ELF-1 (cell line): ENCODE measurements around the gene DUSP5.

Experiments
- DNase-seq: peaks from one replicate; pipeline ENCODE4 v3.0.0-alpha.2; 2016; ENCODE audit warnings: low read depth, low spot score

Gene DUSP5

DNA sequence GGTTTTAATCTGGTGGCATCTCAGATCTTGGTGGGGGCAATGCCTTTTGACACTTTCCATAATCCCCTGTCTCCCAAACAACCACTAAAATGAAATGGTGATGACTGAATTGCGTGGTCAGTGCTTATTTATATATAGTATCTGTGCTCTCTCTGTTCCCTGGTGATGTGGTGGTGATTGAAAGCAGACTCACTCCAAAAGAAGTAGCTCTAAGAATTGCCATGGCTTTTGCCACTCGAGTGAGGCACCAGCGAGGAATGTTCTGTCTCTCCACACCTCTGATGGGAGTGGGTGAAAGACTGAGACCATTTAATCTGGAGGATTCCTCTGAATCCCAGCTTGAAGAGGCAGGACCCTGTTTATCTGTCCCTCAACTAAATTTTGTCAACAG lies 2.8 kb downstream of the DUSP5 start:
- peak; percentile 56 for DNase-seq

DNA sequence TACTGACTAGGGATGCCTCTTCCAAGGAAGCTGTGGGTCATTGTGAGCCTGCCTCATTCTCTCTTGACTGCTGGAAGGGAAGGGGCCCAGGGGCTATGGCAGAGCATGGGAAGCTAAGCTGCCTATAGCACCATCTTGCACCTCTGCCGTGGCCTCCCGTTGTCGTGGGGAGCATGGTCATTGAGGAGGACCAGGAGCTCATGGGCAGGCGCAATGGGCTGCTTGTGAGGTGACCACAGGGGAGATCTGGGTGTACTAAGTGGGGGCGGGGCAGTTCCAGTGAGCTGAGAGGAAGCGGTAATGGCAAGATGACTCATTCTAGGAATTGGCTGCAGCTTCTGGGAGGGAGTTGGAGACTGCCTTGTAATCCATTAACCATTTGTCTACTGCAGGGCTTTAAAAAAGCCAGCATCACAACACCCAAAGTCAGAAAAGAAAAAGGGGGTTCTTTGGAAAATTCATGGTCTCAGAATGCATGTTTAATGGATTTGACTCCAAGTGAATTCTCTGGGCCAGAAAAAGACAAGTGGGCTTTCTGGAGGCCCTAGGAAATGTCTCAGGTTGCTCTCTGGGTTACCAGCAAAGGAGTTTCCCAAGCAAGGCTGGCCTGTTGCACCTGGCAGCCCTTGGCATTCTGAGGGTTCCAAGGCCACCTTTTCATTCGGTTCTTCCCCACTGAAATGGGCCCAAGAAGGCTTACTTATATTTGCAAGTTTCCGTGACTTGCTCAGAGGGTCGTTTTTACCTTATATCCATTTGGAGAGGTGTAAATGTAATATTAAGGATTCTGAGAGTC lies 3.6 kb downstream of the DUSP5 start:
- DNase-seq = peak; percentile 89

DNA sequence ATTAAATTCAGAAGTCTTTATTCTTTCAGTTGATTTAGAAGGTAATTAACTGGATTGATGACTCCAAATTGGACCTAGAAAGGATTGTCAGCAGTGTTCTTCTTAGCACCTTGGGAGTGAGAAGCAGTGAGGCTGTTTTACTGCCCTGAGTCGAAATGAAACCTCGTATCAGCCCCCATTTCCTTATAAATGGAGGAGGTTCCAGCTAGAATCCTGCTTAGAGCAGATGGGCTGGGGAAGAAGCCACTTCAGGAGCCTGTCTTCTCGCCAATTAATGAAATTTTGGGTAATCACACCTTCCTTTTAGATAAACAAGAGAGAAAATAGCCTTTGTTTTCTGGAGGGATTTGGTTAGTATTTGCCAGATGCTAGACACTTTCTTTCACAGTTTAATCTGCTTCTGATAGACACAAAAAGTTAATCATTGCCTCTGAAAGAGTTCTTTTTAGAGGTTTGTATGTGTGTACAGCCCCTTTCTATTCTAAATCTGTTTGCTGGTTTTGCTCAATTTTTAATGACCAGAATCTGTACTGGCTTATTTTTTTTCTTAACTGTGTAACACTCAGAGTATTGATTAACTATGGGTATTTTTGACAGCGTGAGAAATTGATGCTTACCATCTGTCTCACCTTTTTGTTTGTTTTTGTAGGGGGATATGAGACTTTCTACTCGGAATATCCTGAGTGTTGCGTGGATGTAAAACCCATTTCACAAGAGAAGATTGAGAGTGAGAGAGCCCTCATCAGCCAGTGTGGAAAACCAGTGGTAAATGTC lies 4.6 kb downstream of the DUSP5 start:
- no peak for DNase-seq

DNA sequence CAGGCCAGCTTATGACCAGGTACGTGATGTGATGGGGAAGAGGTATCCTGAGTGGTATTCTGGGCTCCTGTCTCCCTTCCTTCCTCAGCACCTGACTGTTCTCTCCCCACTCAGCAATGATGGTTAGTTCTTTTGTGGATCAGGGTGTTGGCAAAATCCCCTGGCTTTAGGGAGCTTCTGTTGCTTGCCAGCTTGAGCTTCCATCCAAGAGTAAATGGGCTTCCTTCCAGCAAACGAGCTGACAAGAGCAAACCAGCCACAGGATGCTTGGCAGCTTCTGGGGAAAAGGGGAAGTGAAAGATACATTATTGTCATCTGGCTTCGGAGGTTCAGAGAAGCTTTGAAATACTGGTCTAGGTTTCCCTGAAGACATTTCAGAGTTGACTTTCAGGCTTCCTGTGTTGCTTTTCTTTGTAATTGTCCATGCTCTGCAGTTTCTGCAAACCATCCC lies 5.2 kb downstream of the DUSP5 start:
- DNase-seq = no peak

DNA sequence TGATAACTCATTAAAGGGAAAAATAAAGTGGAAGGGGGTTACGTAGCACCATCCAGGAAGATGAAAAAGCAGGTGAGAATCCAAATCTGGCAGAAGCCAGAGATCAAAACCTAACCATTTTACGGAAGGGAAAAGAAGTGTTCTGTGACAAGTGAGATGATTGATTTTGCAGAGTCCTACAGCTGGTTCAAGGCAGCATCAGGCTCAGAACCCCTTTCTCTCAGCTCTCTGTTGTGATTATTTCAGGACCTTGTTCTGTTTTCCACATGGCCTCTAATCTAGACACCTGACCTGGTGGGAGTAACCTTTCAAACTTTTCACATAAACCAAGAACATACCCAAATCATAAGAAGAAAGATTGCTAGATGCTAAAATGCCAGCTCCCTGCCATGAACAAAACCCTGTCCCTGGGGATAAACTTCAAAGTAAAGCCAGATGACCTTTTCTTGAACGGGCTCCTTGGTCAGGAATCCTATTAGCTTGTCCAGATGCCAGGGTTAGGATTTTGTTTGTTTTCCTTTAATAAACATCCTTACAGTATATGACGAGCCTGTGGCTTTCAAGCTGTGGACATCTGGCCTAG lies 5.9 kb downstream of the DUSP5 start:
- no peak for DNase-seq

DNA sequence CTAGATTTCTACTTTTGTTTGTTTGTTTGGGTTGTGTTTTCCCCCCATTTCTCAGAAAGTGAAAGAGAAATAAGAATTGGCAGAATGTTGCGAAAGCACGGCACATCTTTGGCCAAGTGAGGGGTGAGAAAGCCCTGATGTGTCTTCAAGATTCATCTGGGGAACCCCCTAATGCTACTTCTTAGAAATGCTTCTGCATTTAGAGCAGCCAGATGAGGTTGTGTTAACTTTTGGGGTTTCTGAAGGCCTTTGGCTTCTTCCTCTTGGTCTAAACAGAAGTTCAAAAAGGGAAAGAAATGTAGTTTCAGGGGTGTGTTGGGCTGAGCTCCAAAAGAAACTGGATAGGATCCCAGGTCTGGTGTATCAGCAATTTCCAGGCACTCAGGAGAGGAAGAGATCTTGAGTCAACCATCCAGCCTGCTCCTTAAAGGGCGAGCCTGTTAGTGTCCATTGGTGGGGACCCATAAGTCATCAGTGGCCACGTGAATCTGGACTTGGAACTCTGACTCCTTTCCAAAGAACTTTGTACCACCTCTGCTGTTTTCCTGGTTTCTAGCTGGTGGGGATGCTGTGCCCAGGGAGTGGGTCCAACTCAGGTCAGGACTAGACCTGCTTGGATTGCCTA lies 6.5 kb downstream of the DUSP5 start:
- DNase-seq = no peak

DNA sequence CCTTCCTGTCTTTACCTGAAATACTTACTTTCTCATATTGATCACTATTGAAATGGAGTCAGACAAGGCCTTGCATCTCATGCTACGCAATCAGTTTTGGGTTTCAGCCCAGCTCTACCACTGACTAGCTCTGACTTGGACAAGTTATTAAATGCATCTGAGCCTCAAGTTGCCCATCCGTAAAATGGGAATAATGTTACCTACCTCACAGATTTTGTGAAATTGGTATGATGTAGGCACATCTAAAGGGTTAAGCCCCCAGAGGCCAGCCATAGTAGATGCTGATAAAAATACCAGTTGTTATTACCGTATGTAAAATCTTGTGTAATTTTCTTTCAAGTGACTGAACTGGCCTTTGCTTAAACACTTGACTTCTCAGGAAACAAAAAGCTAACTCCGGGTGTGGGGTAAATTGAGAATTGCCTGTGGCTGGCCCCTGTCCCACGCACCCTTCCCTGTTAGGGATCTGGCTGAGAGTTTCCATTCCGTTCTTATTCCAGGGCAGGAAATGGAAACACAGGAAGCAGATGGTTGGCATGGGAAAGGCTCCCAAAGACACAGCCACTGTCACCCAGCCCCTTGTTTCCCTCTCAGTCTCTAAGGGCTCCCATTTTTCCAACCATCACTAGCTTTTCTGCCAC lies 7.5 kb downstream of the DUSP5 start:
- DNase-seq = no peak

DNA sequence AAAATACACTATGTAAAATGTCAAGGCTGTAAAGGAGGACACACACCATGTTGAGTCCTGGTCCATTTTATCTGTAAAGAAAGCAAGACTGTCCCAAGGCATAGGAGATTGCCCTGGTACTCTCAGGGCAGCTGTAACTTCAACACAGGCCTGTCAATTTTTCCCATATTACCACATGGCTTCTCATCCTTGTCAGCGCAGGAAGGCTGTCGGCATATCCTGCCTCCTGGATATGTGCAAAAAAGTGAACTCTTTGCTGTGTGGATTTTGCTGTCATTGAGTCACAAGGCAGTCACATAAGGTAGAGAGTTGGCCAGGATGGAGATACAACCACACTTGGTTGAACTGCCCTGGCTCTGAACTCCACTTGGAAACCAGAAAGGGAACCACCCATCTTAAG lies 8.7 kb downstream of the DUSP5 start:
- no peak for DNase-seq

DNA sequence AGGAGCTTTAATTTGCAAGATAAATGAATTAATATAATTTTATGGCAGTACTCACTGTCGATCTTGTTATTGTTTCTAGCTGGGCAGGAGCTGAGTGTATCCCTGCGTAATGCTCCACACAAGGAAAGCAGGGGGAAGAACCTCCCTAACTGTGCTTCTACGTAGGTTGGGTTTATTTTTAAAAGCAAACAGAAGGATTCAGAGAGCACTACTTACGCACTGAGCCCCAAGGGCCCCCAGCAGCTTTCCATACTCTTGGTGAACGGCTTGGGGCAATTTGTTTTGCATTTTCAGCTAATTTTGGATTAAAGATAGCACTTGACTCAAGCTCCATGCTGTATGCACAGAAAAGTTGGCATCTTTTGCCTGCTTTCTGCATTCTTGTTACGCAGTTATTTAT lies 9.6 kb downstream of the DUSP5 start:
- DNase-seq = no peak

DNA sequence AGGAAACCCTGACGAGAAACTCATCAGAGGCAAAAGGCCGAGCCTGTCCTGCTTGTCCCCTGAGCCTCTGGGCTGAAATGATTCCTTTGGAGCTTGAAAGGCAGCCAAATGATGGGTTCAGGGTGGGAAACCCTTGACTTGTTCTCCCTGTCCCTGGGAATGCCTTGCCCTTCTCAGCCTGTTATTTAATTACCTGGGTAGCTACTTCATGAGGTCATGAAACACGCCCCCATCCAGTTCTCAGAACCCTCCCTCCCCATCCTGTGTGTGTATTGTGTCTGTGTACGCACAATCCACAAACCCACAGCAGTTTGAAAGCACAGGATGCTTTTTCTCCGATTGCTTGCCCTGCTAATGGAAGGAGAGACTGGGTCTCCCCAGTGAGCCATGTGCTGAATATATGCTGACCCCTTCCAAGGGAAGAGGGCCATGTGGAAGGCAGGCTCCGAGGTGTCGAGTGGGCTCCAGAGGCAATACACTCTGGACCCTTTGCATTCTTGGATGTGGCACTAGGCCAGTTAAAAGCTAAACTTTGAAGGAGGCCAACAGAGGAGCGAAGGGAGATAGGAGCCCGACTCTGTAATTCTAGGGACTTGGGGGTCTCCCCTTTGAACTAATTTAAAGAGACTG lies 10.6 kb downstream of the DUSP5 start:
- no peak for DNase-seq

DNA sequence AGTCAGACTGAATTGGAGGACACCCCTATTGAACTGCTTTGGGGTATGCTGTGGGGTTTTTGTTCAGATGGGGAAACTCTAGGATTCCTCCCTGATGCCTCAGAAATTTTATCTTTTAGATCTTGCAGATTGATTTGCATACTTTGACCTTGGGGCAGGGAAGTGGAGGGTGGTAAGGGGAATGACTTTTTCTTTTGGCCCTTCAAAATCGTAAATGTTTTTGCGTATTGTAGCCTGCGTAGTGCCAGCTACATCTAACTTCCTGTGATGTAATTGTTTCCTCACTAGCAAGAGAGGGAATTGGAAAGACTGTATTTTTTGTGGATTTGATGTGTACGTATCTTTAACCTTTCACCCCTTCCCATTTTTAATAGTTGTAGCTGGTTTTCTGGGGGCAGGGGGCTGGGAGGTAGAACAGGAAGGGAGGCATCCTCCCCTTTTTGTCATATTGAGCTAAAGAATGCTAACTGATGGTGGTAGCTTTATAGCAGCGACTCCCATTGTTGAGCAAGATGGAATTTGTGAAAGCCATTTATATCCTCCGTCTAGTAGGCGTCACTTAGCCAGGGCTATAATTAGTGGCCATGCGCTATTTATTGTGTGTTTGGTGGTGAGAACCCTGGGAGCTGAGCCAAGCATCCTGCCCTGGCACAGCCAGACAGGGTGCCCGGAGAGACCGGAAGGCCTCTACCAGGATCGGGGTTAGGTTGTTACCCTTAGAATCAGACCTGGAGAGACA lies 11.3 kb downstream of the DUSP5 start:
- no peak for DNase-seq

DNA sequence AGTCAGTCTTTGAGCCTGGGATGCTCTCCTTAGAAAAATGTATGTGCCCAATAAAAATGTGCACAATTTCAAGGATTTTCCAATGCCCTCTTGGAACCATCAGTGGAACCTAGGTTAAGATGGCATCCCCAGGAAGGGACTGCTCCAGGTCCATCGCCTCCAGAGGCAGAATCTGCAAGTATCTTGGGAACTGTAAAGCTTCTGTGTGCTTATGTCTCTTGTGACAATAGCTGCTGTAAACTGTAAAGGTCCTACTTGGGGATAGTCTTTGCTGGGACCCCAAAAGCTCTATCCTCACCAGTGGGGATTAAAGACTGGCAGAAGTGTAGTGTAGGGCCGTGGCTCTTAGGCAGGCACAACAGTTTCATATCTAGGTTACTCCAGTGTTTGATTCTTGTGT lies 11.9 kb downstream of the DUSP5 start:
- no peak for DNase-seq

DNA sequence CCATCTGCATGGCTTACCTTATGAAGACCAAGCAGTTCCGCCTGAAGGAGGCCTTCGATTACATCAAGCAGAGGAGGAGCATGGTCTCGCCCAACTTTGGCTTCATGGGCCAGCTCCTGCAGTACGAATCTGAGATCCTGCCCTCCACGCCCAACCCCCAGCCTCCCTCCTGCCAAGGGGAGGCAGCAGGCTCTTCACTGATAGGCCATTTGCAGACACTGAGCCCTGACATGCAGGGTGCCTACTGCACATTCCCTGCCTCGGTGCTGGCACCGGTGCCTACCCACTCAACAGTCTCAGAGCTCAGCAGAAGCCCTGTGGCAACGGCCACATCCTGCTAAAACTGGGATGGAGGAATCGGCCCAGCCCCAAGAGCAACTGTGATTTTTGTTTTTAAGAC lies 12.4 kb downstream of the DUSP5 start:
- DNase-seq = no peak

DNA sequence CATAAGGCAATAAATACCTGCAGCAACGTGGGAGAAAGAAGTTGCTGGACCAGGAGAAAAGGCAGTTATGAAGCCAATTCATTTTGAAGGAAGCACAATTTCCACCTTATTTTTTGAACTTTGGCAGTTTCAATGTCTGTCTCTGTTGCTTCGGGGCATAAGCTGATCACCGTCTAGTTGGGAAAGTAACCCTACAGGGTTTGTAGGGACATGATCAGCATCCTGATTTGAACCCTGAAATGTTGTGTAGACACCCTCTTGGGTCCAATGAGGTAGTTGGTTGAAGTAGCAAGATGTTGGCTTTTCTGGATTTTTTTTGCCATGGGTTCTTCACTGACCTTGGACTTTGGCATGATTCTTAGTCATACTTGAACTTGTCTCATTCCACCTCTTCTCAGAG lies 13.0 kb downstream of the DUSP5 start:
- no peak for DNase-seq

DNA sequence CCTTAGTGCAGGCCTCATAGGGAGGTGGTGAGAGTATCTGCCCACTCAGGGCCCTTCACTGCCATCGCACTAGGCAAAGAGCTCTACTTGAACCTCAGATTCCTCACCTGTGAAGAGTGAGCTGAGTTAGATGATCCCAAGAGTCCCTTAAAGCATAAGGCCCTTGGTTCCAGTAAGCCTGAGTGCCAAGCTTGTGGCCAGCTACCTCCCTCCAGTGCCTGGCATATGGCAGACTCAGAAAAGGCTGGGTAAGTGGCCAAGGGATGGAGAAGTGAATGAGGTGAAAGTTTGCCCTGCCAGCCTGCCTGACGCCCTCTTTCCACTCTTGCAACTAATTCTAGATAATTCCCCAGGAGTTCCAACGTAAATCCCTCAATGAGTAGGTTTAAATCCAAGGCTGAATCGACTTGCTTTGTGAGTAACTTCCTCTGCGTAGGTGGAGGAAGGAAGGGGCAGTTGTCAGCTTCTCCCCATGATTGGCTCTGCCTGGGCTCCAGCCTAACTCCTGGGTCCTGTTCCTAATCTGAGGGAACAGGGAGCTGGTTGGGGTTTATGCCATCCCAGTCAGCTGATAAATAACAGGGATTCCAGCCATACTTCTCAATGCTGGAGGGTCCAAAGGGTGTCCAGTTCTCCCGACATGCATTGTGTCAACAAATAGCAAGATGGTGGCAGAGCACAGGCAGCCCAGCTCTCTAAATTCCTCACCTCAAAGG lies 14.2 kb downstream of the DUSP5 start:
- no peak for DNase-seq

DNA sequence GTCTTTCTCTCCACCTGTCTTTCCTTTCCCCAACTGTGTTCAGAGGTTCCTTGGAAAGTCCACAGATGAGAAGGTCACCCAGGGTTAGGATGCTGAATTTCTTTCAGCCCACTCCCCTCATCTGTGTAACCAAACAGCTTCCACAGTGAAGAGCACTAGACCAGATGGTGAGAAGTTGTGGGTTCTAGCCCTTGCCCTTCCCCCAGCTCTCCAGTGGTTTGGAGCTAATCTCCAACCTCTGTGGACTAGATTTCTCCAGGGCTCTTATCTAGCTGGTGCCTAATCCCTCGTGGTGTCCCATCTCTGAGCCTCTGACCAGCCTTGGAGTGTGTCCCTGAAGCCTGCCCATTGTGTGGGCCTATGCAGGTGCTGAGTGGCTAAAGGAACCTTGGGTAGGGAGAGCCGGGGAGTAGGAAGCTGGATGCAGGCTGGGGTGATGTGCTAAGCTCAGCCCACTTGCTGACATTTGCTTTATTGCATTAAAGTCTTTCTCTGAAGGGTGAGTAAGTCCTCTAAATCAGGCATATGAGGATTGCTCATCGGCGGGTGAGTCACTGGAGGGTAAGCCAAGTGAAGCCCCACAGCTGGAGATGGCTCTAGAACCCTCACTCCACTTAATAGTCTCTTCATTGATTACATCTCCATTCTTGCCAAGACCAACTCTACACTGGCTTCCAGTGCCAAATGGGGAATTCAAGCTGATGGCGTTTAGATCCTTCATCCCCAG lies 14.9 kb downstream of the DUSP5 start:
- DNase-seq = no peak

DNA sequence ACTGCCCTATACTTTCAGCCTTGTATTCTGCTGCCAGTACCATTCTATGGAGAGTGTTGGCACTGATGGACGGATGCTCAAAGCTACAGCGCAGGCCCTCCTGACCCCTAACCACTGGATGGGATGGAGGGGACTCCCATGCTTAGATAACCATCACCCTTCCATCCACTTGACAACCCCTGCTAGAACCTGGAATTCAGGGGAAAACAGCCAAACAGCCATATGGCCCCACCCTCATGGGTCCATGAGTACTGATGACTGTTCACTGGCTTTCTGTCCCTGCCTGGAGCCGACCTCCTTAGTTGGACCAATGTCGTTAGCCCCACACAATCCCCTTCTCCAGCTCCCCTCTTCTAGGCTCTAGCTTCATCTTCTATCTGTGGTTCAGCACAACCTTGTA lies 16.2 kb downstream of the DUSP5 start:
- no peak for DNase-seq

DNA sequence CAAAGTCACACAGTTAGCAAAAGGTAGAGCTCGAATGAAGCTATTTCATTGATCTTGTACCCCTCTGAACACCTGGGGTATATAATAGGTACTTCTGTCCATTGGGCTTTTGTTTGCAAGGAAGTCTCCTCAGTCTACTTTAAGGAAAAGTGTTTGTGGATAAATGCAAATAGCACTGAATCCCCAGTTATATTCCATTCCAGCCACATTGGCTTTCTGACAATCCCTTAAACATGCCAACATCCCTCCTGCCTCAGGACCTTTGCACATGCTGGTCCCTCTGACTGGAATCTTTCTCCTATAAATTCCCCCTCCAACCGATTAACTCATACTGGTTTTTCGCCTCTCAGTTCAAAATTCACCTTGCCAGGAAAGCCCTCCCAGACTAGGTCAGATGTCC lies 17.1 kb downstream of the DUSP5 start:
- DNase-seq = no peak

DNA sequence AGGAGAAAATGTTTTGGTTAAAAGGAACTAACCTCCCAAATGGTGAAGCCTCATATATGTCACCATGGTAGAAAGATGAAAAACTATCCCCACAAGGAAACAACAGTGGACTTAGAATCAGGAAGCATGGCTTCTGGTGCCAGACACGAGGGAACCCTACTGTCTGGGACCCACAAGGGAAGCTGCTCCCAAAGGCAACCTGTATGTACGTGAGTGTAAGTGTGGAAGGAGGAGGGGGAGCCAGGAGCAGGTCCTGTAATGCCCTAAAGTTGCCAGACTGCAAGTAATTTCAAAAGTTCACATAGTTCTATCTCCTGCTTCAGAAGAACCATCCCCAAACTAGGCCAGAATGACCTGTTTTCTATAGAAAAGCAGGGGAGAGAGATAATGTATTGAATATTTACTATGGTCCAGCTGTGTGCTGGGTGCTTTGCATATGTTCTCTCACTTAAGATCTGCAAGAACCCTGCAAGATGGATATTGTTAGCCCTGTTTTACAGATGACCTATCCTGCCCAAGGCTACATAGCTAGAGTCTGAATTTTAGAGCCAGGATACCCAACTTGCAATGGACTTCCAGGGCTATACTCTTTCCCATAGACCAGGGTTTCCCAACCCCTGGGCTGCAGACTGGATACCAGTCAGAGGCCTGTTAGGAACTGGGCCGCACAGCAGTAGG lies 19.2 kb downstream of the DUSP5 start:
- DNase-seq = no peak
